Ovary (tissue), 9 donors: ENCODE results near the gene ZNF860. TPM values are rescaled to one million over a fixed set of nuclear protein-coding genes. Genes with fewer than 3 reads are reported as not detected.
A peak's percentile ranks its signal among the peaks of the same experiment; 100 is the strongest.

ENCODE experiments used
- DNase-seq, 5 donors: peaks; one replicate each; pipeline ENCODE4 v3.0.0-alpha.2; 2019 to 2020
- H3K27ac ChIP-seq, 2 donors: fragments of 200-600 bp; one replicate each; pipeline versions ENCODE4 v1.5.1 to v1.8.0; 2019 to 2022
- H3K27me3 ChIP-seq: fragments of 200-600 bp; one replicate; pipeline ENCODE4 v1.8.0; 2022
- H3K36me3 ChIP-seq: fragments of 200-600 bp; sonication (generic); one replicate; pipeline ENCODE4 v1.5.1; 2019
- H3K4me1 ChIP-seq: one replicate; pipeline ENCODE4 v1.8.1; 2013; ENCODE audit warnings: mild to moderate bottlenecking, moderate library complexity; ENCODE audit not compliant: insufficient read depth
- H3K4me3 ChIP-seq: fragments of 200-600 bp; sonication (generic); one replicate; pipeline ENCODE4 v1.5.1; 2017
- H3K9me3 ChIP-seq, 2 donors: fragments of 200-600 bp in 1 of 2; sonication (generic) in 1 of 2; one replicate each; pipeline versions ENCODE4 v1.5.1 to v1.8.1; 2013 to 2019; ENCODE audit warnings: mild to moderate bottlenecking in 1 of 2, moderate library complexity in 1 of 2
- CTCF ChIP-seq, 3 donors: fragments of 450-650 bp in 2 of 3; fragments of 200-600 bp in 1 of 3; IDR thresholded peaks; one replicate each; pipeline versions ENCODE4 v1.5.1 to v1.8.0; 2016 to 2022; ENCODE audit warnings: antibody characterized with exemption in 3 of 3, mild to moderate bottlenecking in 1 of 3
- EP300 ChIP-seq: sonication (generic); formaldehyde crosslinking; IDR thresholded peaks from one replicate; pipeline ENCODE4 v1.6.1; 2017; ENCODE audit warnings: antibody characterized with exemption
- POLR2A ChIP-seq: fragments of 450-650 bp; IDR thresholded peaks from one replicate; pipeline ENCODE4 v1.6.1; 2017; ENCODE audit warnings: antibody characterized with exemption, mild to moderate bottlenecking, moderate library complexity
- WGBS, 3 donors: extraction: QIAGEN DNeasy Blood & Tissue Kit in 1 of 3; methylation state at CpG; one replicate each; pipeline versions ENCODE4 v1.1.5 to v1.1.7; 2013 to 2017; 5-methylcytosine and 5-hydroxymethylcytosine counted together
- intact Hi-C, 4 donors: fragments of 100-400 bp; cut with DNase I; formaldehyde crosslinking; loops; one replicate each; pipeline versions ENCODE4 v1.11.0 to v1.15.1; 2022 to 2023
- polyA plus RNA-seq, 2 donors: library from polyadenylated mRNA; stranded (reverse); fragments of 200-250 nt in 1 of 2; fragments of 350-450 nt in 1 of 2; fragmentation: Illumina TruSeq in 1 of 2; extraction: RNeasy Lipid Tissue Mini Kit (QIAGEN cat#74804) in 1 of 2; gene quantifications; one replicate each; pipeline ENCODE4 v1.2.3, GENCODE V29; 2013 to 2014
- total RNA-seq, 7 donors: library from RNA; depleted of rRNA in 2 of 7; stranded (reverse); fragments of >200 nt in 2 of 7; fragmentation: NEBNext Ultra II Directional in 3 of 7; extraction: Animal tissue kit (Norgen Biotek cat#: 25700) in 3 of 7; gene quantifications; one replicate each; pipeline versions ENCODE4 v1.1.0 to v1.2.4, GENCODE V29; 2016 to 2023
- donor health status: DM: no; HTN: no; CAD: no; lungs with moderate emphysema.
- donor health status: DM: no; HTN: no; CAD: no.
- donor health status: Bipolar disorder and iron deficiency.
- donor health status: DM: yes; HTN: yes; CAD: no.
- donor health status: DM: no; HTN: no; CAD: no.
- donor health status: DM: yes; HTN: yes; CAD: no.

The ZNF860 gene
- total and polyA plus RNA-seq, 9 donors, result 0.28 to 1.6 (median 1.1) TPM

GRCh38 chr3:31957106-31957505, 24.4 kb upstream of the ZNF860 start:
- H3K27ac ChIP-seq, result no peak overlapping the region
- no peak overlapping the region for H3K4me3 ChIP-seq
- H3K36me3 ChIP-seq, result no peaks in the 10 kb centered on the region
- DNase-seq, result no peak
- H3K27me3 ChIP-seq, result no peaks in the 10 kb centered on the region
- no peak for TF ChIP-seq EP300
- TF ChIP-seq CTCF (IDR thresholded peaks at IDR 0.05), result no peak
- no peak for TF ChIP-seq POLR2A
- H3K4me1 ChIP-seq, result peaks cover 9% of the 10 kb centered on the region
- intact Hi-C loops, result no loop called here
- WGBS, 3 donors, result 64 to 67% (median 67%) methylated on average over 3 of the region's 3 CpGs
- H3K9me3 ChIP-seq, result no peaks in the 10 kb centered on the region

- H3K9me3 ChIP-seq, result no peaks in the 10 kb centered on the region
- DNase-seq, result no peak
- TF ChIP-seq CTCF (IDR thresholded peaks at IDR 0.05) (no peak), EP300 (no peak), POLR2A (no peak)
- peaks cover 9% of the 10 kb centered on the region for H3K4me1 ChIP-seq
- WGBS, 3 donors, result 7 to 21% (median 19%) methylated on average over 3 of the region's 3 CpGs
- no peak overlapping the region for H3K4me3 ChIP-seq
- H3K36me3 ChIP-seq, result no peaks in the 10 kb centered on the region
- intact Hi-C loops, result no loop called here
- H3K27me3 ChIP-seq, result no peaks in the 10 kb centered on the region
- H3K27ac ChIP-seq, result no peak overlapping the region
Observed at GRCh38 chr3:31958701-31959152, 22.8 kb upstream of the ZNF860 start.

- no peak for DNase-seq
- Histone ChIP-seq H3K27ac (peak overlapping the region in 1 of 2 donors; percentile 73), H3K9me3 (no peaks in the 10 kb centered on the region), H3K4me1 (peaks cover 9% of the 10 kb centered on the region), H3K27me3 (no peaks in the 10 kb centered on the region), H3K36me3 (no peaks in the 10 kb centered on the region), H3K4me3 (no peak overlapping the region)
- TF ChIP-seq EP300, result no peak
- 34 to 49% (median 42%) methylated on average over 2 of the region's 2 CpGs for WGBS, 3 donors
- intact Hi-C loops, result no loop called here
Observed at GRCh38 chr3:31959251-31959650, 22.3 kb upstream of the ZNF860 start.

GRCh38 chr3:31959951-31960792, 21.4 kb upstream of the ZNF860 start:
- Histone ChIP-seq H3K9me3 (no peaks in the 10 kb centered on the region), H3K36me3 (no peaks in the 10 kb centered on the region), H3K4me3 (peak overlapping the region; percentile 25), H3K4me1 (peaks cover 9% of the 10 kb centered on the region), H3K27ac (peak overlapping the region; percentile 24 to 73), H3K27me3 (no peaks in the 10 kb centered on the region)
- DNase-seq, result no peak
- 6 to 7% (median 7%) methylated on average over 7 of the region's 7 CpGs for WGBS, 3 donors
- TF ChIP-seq EP300 (no peak), CTCF (IDR thresholded peaks at IDR 0.05) (no peak), POLR2A (no peak)
- intact Hi-C loops, result no loop called here

GRCh38 chr3:31960793-31961431, 20.6 kb upstream of the ZNF860 start:
- WGBS, 3 donors, result 33 to 49% (median 42%) methylated on average over 4 of the region's 4 CpGs
- H3K36me3 ChIP-seq, result no peaks in the 10 kb centered on the region
- H3K9me3 ChIP-seq, result no peaks in the 10 kb centered on the region
- H3K27ac ChIP-seq, result peak overlapping the region in 1 of 2 donors; percentile 73
- peaks cover 9% of the 10 kb centered on the region for H3K4me1 ChIP-seq
- no peak overlapping the region for H3K4me3 ChIP-seq
- intact Hi-C loops, result no loop called here
- DNase-seq, result no peak
- TF ChIP-seq POLR2A, result no peak
- no peak for TF ChIP-seq EP300
- no peak for TF ChIP-seq CTCF (IDR thresholded peaks at IDR 0.05)
- no peaks in the 10 kb centered on the region for H3K27me3 ChIP-seq
